ENCODE results near the gene UNC13D. TPM values are rescaled to one million over a fixed set of nuclear protein-coding genes. Genes with fewer than 3 reads are reported as not detected.
"Not testable (repeated sequence)": the region's sequence is repeated elsewhere in the genome, so short reads cannot be mapped to it uniquely, and the experiment has no call there.

Gene UNC13D
- total RNA-seq, 1 donor from 2014 or later = 206 TPM

- intact Hi-C loops (cut with micrococcal nuclease) = no loop called here
These were observed 9.2 kb upstream of the UNC13D start for GRCh38 chr17:75853433-75853832.

- intact Hi-C loops (cut with micrococcal nuclease) = not testable (repeated sequence)
These were observed 7.4 kb upstream of the UNC13D start for GRCh38 chr17:75851693-75851991.

- intact Hi-C loops (cut with micrococcal nuclease) = no loop called here
These were observed 6.9 kb upstream of the UNC13D start for GRCh38 chr17:75850928-75851692.

GRCh38 chr17:75849724-75850123 is 5.5 kb upstream of the UNC13D start:
- intact Hi-C loops (cut with micrococcal nuclease) = no loop called here

- intact Hi-C loops (cut with micrococcal nuclease) = no loop called here
These were observed 5.1 kb upstream of the UNC13D start for GRCh38 chr17:75849279-75849646.

- intact Hi-C loops (cut with micrococcal nuclease) = no loop called here
These were observed 4.5 kb upstream of the UNC13D start for GRCh38 chr17:75848523-75849278.

- intact Hi-C loops (cut with micrococcal nuclease) = no loop called here
These were observed 3.7 kb upstream of the UNC13D start for GRCh38 chr17:75847614-75848522.

- intact Hi-C loops (cut with micrococcal nuclease) = no loop called here
These were observed 2.7 kb upstream of the UNC13D start for GRCh38 chr17:75846692-75847613.

GRCh38 chr17:75845933-75846691 is 1.9 kb upstream of the UNC13D start:
- intact Hi-C loops (cut with micrococcal nuclease) = no loop called here

- intact Hi-C loops (cut with micrococcal nuclease) = no loop called here
These were observed 981 bp upstream of the UNC13D start for GRCh38 chr17:75845058-75845711.

- intact Hi-C loops (cut with micrococcal nuclease) = loop anchor here (1.0 to 5.0 kb wide), 2 partner anchors 11 to 67 kb away; partner anchors contain the start of gene WBP2
These were observed 390 bp upstream of the UNC13D start for GRCh38 chr17:75844530-75845057.

- intact Hi-C loops (cut with micrococcal nuclease) = loop anchor here (5.0 kb wide), 1 partner anchor 66 kb away; a partner anchor contains a TSS
These were observed 1.1 kb downstream of the UNC13D start for GRCh38 chr17:75842963-75843576.

- intact Hi-C loops (cut with micrococcal nuclease) = loop anchor here (5.0 kb wide), 1 partner anchor 65 kb away; a partner anchor contains a TSS
These were observed 1.8 kb downstream of the UNC13D start for GRCh38 chr17:75842411-75842810.

- intact Hi-C loops (cut with micrococcal nuclease) = loop anchor here (5.0 kb wide), 1 partner anchor 63 kb away; a partner anchor contains a TSS
These were observed 3.4 kb downstream of the UNC13D start for GRCh38 chr17:75840799-75841164.

- intact Hi-C loops (cut with micrococcal nuclease) = loop anchor here (5.0 kb wide), 1 partner anchor 63 kb away; a partner anchor contains a TSS
These were observed 4.0 kb downstream of the UNC13D start for GRCh38 chr17:75839942-75840798.

- intact Hi-C loops (cut with micrococcal nuclease) = no loop called here
These were observed 5.8 kb downstream of the UNC13D start for GRCh38 chr17:75838410-75838809.

GRCh38 chr17:75837899-75838298 is 6.3 kb downstream of the UNC13D start:
- intact Hi-C loops (cut with micrococcal nuclease) = no loop called here

GRCh38 chr17:75836605-75837004 is 7.6 kb downstream of the UNC13D start:
- intact Hi-C loops (cut with micrococcal nuclease) = no loop called here
